Measurements from ENCODE around the gene PRICKLE2.

PRICKLE2 gene

GRCh38 chr3:64157150-64158035, 67.9 kb downstream of the PRICKLE2 start:
- no peak for DNase-seq (ENCODE audit: low read depth)

GRCh38 chr3:64155328-64155727, 69.9 kb downstream of the PRICKLE2 start:
- no peak for DNase-seq (ENCODE audit: low read depth)

DNA sequence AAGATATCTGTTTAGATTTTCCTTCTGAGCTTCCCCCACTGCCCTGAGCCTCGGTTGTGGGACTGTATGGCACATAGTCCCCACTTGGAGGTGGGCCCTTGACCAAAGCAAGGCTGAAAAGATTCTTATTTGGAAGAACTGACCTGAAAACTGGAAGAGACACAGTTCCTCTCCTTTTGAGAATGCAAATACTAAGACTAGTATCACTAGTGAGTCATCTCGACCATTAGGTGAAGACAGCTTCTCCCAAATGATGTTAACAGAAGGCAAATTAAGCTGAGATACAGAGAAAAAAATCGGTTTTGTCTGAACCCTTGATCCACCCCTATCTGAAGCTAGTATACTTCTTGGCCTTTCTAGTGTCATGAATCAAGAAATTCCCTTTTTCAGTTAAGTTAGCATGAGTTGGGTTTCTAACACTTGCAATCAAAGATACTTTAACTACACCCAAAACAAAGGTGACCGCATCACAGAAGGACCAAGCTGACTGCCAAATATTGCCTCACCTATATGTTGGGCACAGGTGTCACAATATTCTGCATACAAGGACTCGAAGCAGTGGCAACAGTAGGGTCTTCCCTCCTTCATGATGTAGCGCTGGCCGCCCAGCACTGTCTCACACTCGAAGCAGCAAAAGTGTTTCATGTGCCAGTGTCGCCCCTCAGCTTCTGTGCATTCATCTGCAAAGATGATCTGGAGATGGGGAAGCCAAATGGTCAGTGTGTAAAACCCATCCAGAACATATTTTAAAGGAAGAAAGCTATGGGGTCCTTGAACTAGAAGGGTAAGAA, 72.4 kb downstream of the PRICKLE2 start:
- DNase-seq (ENCODE audit: low read depth), result no peak

- DNase-seq (ENCODE audit: low read depth), result no peak
Measured at GRCh38 chr3:64152086-64152485, 73.2 kb downstream of the PRICKLE2 start.

GRCh38 chr3:64151342-64151871, 73.9 kb downstream of the PRICKLE2 start:
- no peak for DNase-seq (ENCODE audit: low read depth)

- DNase-seq (ENCODE audit: low read depth), result no peak
Measured at GRCh38 chr3:64150623-64151207, 74.6 kb downstream of the PRICKLE2 start.

- DNase-seq (ENCODE audit: low read depth), result no peak
Measured at GRCh38 chr3:64149886-64150285, 75.4 kb downstream of the PRICKLE2 start.

DNA sequence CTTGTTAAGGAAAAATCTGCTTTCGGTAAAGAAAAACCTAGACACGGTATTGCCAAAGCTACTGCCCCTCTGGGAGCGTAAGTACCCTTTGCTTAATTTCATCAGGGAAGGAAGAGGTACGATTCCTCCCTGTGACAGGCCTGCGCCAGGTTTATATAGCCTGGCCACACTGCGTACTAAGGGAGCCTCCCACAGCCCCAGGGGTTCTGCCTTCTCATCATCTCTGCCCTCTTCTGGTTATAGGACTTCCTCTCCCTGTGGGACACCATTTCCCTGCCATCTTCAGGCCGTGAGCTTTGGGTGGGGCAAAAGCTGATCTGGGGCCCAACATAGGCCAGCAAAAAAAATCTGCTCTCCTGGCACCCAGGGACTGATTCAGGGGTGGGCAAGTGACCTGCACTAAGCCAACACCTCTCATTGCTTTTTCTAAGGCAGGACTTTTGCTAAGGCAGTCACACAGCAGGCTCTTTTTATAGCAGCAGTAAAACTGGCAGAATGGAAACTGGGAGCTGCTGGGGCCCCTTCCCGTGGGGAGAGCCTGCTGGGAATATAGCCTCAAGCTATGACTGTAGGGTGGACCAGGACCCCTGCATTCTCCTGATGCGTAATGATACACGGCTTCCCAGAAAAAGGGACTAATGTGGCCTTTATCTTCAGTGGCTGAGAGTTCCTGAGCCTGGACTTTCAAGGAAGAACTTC, 76.2 kb downstream of the PRICKLE2 start:
- no peak for DNase-seq (ENCODE audit: low read depth)

GRCh38 chr3:64147211-64147610, 78.1 kb downstream of the PRICKLE2 start:
- DNase-seq (ENCODE audit: low read depth), result no peak

DNA sequence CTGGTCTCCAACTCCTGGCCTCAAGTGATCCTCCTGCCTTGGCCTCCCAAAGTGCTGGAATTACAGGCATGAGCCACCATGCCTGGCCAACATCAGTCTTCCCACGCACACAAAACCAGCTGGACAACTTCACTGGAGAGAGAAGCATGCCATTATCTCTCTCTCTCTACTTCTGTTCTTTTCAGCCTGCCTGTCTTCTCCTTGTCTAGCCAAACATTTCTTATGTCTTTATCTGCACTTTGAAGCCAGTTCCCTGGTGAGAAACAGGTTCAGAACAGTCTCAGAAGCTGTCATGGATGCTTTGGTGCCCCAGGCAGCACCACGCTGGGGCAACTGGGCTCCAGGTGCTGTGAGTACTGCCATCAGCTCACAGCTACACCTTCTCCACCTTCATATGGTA, 79.8 kb downstream of the PRICKLE2 start:
- DNase-seq (ENCODE audit: low read depth), result no peak

- no peak for DNase-seq (ENCODE audit: low read depth)
Measured at GRCh38 chr3:64144241-64144900, 80.9 kb downstream of the PRICKLE2 start.

DNA sequence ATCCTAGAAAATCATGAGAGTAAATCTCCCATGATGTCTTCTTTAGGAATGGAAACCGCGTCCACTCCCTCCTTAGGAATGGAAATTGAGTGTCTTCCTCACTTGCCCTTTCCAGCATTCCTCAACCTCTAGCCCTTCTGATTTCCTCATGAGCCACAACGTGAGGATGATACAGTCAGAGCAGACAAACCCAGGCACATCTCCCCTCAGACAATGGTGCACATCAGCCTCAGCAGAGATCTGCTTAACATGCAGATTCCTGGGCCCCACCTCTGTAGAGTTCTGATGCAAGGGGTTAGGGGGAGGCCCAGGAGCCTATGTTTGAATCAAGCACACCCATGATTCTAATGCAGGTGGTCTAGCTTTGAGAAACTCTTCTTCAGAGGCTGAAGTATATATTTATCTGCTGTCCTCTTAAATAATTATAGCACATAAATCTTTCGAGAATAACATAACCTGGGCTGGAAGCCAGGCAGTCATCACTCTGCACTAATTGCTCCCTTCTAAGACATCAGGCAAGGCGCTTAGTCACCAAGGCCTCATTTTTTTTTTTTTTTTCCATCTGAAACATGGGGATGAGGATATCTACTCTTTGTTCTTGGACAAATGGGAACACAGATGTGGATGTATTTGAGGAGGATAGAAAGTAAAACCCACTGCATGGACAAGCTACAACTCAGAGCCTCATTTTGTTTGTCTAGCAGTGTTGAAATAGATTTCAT, 81.7 kb downstream of the PRICKLE2 start:
- no peak for DNase-seq (ENCODE audit: low read depth)

DNA sequence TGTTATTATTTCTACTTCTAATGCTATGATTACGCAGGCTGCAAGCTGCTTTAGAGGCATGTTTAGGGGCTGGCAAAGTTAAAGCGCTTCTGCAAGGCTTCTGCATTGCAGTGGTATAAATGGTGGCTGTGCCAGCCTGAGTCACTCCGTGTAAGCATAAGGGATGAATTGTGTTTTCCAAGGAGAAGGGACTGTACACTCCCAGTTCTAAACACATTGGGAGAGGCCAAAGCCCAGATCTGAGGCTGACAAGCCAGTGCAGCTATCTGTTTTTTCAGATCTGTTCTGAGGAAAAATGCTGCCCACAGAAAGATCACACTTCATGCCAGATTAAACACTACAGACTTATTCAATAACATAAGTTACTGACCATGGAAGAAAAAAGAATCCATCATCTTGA, 83.8 kb downstream of the PRICKLE2 start:
- DNase-seq (ENCODE audit: low read depth), result no peak

GRCh38 chr3:64140651-64141050, 84.6 kb downstream of the PRICKLE2 start:
- no peak for DNase-seq (ENCODE audit: low read depth)

GRCh38 chr3:64138656-64139375, 86.5 kb downstream of the PRICKLE2 start:
- no peak for DNase-seq (ENCODE audit: low read depth)

DNA sequence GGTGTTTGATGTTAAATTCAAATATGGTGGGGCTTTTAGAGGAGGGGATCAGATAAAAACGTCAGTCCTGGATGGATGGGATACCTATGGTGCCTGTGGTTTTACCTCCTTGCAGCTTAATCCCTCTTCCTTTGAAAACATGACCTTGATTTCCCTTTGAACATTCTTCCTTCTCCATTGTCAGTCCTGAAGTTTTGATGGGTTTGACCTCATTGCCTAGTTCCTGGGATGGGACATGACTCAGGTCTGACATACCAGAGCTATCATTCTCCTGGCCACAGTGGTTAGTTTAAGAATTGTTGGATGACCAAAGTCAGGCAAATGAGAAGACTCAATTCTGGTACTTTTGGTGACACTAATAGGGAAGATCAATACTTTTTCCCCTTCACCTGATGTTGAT, 87.2 kb downstream of the PRICKLE2 start:
- DNase-seq (ENCODE audit: low read depth), result no peak

GRCh38 chr3:64134882-64135281, 90.4 kb downstream of the PRICKLE2 start:
- DNase-seq (ENCODE audit: low read depth), result no peak

DNA sequence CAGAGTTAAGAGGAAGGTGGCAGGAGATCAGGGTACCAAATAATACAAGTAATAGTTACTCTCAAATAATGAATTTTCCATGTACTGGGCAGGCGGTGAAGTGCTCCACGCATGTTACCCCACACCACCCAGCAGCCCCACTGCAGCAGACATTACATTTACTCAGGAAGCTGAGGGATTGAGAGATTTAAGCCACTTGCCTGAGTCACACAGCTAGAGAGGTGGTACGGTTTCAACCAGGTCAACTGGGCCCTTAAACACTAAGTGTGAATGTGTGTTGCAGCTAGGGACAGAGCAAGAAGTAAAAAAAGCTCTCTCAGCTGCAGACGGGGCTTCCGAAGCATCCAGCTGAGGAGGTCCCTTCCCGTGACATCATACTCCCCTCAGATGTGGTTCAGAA, 91.3 kb downstream of the PRICKLE2 start:
- DNase-seq (ENCODE audit: low read depth), result no peak

DNA sequence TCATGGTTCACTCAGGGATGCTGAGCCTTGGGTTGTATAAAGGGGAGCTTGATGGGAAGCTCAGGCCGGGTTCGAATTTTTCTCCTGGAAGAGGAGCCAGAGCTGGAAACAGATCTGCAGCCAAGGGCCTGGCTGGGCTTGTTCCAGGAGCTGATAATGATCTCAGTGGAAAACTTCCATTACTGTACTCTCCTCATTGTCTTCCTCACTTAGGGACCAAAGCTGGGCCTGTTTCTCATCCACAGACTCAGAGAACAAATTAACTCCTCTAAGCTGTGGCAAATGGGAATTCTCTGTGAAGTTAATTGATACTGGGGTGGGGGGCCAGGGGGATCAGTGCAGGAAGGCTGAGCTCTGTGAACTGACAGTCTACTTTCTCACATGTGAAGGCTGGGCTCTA, 92.0 kb downstream of the PRICKLE2 start:
- DNase-seq (ENCODE audit: low read depth), result no peak
